ENCODE results near the gene BTLA. TPM values are rescaled to one million over a fixed set of nuclear protein-coding genes. Genes with fewer than 3 reads are reported as not detected.

Gene BTLA
- total RNA-seq, 2 donors from 2014 or later: not detected

- no peak overlapping the region for H3K9ac ChIP-seq (ENCODE audit: extremely low read depth, low read length, poor library complexity, severe bottlenecking)
- H3K36me3 ChIP-seq (ENCODE audit: control insufficient read depth, insufficient read depth, low read length): no peaks in the 10 kb centered on the region
- Mint-ChIP-seq H3K27ac (no peak overlapping the region), H3K27me3 (ENCODE audit: insufficient read depth) (no peaks in the 10 kb centered on the region), H3K9me3 (peaks cover 28% of the 10 kb centered on the region), H3K36me3 (ENCODE audit: low read depth) (peaks cover 39% of the 10 kb centered on the region), H3K4me3 (no peak overlapping the region), H3K4me1 (peaks cover 11% of the 10 kb centered on the region)
- peaks cover 7% of the 10 kb centered on the region for H3K9me3 ChIP-seq (ENCODE audit: control insufficient read depth, low read length)
- H3K27ac ChIP-seq (ENCODE audit: low read depth, low read length): no peak overlapping the region
- H3K4me3 ChIP-seq (ENCODE audit: low read length): no peak overlapping the region
- no peaks in the 10 kb centered on the region for H3K27me3 ChIP-seq (ENCODE audit: control insufficient read depth, insufficient read depth, low read length, poor library complexity, severe bottlenecking)
- peaks cover 2% of the 10 kb centered on the region for H3K4me1 ChIP-seq (ENCODE audit: control insufficient read depth, insufficient read depth, low read length)
- DNase-seq: no peak
- WGBS, 2 experiments (ENCODE audit: insufficient coverage in 1 of 2, insufficient read length in 1 of 2): 90 to 96% methylated on average over 5 of the region's 5 CpGs
- no peak for TF ChIP-seq CTCF (conservative IDR thresholded peaks at IDR 0.05)
Observed at GRCh38 chr3:112427123-112427522, 72.1 kb downstream of the BTLA start.

GRCh38 chr3:112425858-112426750, 73.2 kb downstream of the BTLA start:
- no peak for DNase-seq
- Mint-ChIP-seq H3K27ac (no peak overlapping the region), H3K27me3 (ENCODE audit: insufficient read depth) (no peaks in the 10 kb centered on the region), H3K4me3 (no peak overlapping the region), H3K36me3 (ENCODE audit: low read depth) (peaks cover 35% of the 10 kb centered on the region), H3K4me1 (peaks cover 15% of the 10 kb centered on the region), H3K9me3 (peaks cover 28% of the 10 kb centered on the region)
- no peaks in the 10 kb centered on the region for H3K27me3 ChIP-seq (ENCODE audit: control insufficient read depth, insufficient read depth, low read length, poor library complexity, severe bottlenecking)
- H3K9me3 ChIP-seq (ENCODE audit: control insufficient read depth, low read length): no peaks in the 10 kb centered on the region
- H3K27ac ChIP-seq (ENCODE audit: low read depth, low read length): no peak overlapping the region
- peaks cover 2% of the 10 kb centered on the region for H3K4me1 ChIP-seq (ENCODE audit: control insufficient read depth, insufficient read depth, low read length)
- H3K9ac ChIP-seq (ENCODE audit: extremely low read depth, low read length, poor library complexity, severe bottlenecking): no peak overlapping the region
- H3K4me3 ChIP-seq (ENCODE audit: low read length): no peak overlapping the region
- no peaks in the 10 kb centered on the region for H3K36me3 ChIP-seq (ENCODE audit: control insufficient read depth, insufficient read depth, low read length)
- no peak for TF ChIP-seq CTCF (conservative IDR thresholded peaks at IDR 0.05)
- WGBS, 2 experiments (ENCODE audit: insufficient coverage in 1 of 2, insufficient read length in 1 of 2): 97 to 100% methylated on average over 1 to 2 of the region's 2 CpGs

- Histone ChIP-seq H3K27ac (ENCODE audit: low read depth, low read length) (no peak overlapping the region), H3K27me3 (ENCODE audit: control insufficient read depth, insufficient read depth, low read length, poor library complexity, severe bottlenecking) (no peaks in the 10 kb centered on the region), H3K9ac (ENCODE audit: extremely low read depth, low read length, poor library complexity, severe bottlenecking) (no peak overlapping the region), H3K4me1 (ENCODE audit: control insufficient read depth, insufficient read depth, low read length) (peaks cover 2% of the 10 kb centered on the region), H3K9me3 (ENCODE audit: control insufficient read depth, low read length) (no peaks in the 10 kb centered on the region), H3K36me3 (ENCODE audit: control insufficient read depth, insufficient read depth, low read length) (no peaks in the 10 kb centered on the region), H3K4me3 (ENCODE audit: low read length) (no peak overlapping the region)
- DNase-seq: no peak
- peaks cover 16% of the 10 kb centered on the region for H3K4me1 Mint-ChIP-seq
- peaks cover 32% of the 10 kb centered on the region for H3K36me3 Mint-ChIP-seq (ENCODE audit: low read depth)
- peaks cover 25% of the 10 kb centered on the region for H3K9me3 Mint-ChIP-seq
- no peak overlapping the region for H3K4me3 Mint-ChIP-seq
- no peaks in the 10 kb centered on the region for H3K27me3 Mint-ChIP-seq (ENCODE audit: insufficient read depth)
- H3K27ac Mint-ChIP-seq: no peak overlapping the region
- WGBS, 2 experiments (ENCODE audit: insufficient coverage in 1 of 2, insufficient read length in 1 of 2): 97% methylated on average over 1 of the region's 2 CpGs; no CpG with 5 or more reads in 1 of the 2 experiments
- no peak for TF ChIP-seq CTCF (conservative IDR thresholded peaks at IDR 0.05)
Observed at GRCh38 chr3:112425382-112425781, 73.9 kb downstream of the BTLA start.

Measured in endodermal cell (in vitro differentiated cells).